Body of pancreas (tissue), 4 donors: ENCODE results near the gene MAN2A2. TPM values are rescaled to one million over a fixed set of nuclear protein-coding genes. Genes with fewer than 3 reads are reported as not detected.

Source experiments
- ATAC-seq: fragments of 150-250 bp; one replicate; pipeline ENCODE4 v1.9.1; 2016
- DNase-seq, 4 donors: peaks; one replicate each; pipeline ENCODE4 v3.0.0-alpha.2; 2019
- H3K27ac ChIP-seq, 4 donors: fragments of 200-600 bp; sonication (generic); 1 replicate in 3 of 4; 2 replicates in 1 of 4; pipeline versions ENCODE4 v1.5.1 to v1.6.1; 2016 to 2019; ENCODE audit warnings: mild to moderate bottlenecking in 1 of 4, mixed read lengths in 1 of 4, moderate library complexity in 1 of 4
- H3K27me3 ChIP-seq, 2 donors: fragments of 200-600 bp; sonication (generic); one replicate each; pipeline ENCODE4 v1.6.0; 2016; ENCODE audit warnings: mild to moderate bottlenecking in 1 of 2
- H3K36me3 ChIP-seq, 2 donors: fragments of 200-600 bp; sonication (generic); replicated peaks in 1 of 2; 2 replicates each; pipeline ENCODE4 v1.5.1; 2016; ENCODE audit warnings: low read depth in 2 of 2; ENCODE audit not compliant: insufficient read depth in 1 of 2
- H3K4me1 ChIP-seq: fragments of 200-600 bp; sonication (generic); one replicate; pipeline ENCODE4 v1.6.0; 2016
- H3K4me3 ChIP-seq, 2 donors: fragments of 200-600 bp; sonication (generic); 1 replicate in 1 of 2; 2 replicates in 1 of 2; pipeline ENCODE4 v1.5.1; 2016 to 2019
- H3K9me3 ChIP-seq, 3 donors: fragments of 200-600 bp; sonication (generic); 1 replicate in 2 of 3; 2 replicates in 1 of 3; pipeline ENCODE4 v1.5.1; 2016
- POLR2A ChIP-seq, 3 donors: fragments of 450-650 bp; IDR thresholded peaks; one replicate each; pipeline ENCODE4 v1.6.1; 2016; ENCODE audit warnings: antibody characterized with exemption in 3 of 3, mild to moderate bottlenecking in 2 of 3
- WGBS, 2 donors: methylation state at CpG; one replicate each; pipeline ENCODE4 v1.1.5; 2017; 5-methylcytosine and 5-hydroxymethylcytosine counted together
- intact Hi-C: fragments of 100-400 bp; cut with DNase I; formaldehyde crosslinking; loops from one replicate; pipeline ENCODE4 v1.15.1; 2023
- total RNA-seq, 2 donors: library from RNA; depleted of rRNA; stranded (reverse); fragments of >200 nt; gene quantifications; one replicate each; pipeline ENCODE4 v1.1.0, GENCODE V29; 2016
- TF ChIP-seq, protein P1 (sequence below), 7 experiments: fragments of 450-650 bp in 4 of 7; fragments of 200-600 bp in 3 of 7; sonication (generic) in 3 of 7; IDR thresholded peaks; one replicate each; pipeline ENCODE4 v1.5.1; 2016 to 2019; ENCODE audit warnings: antibody characterized with exemption in 7 of 7

Gene MAN2A2
- total RNA-seq, 2 donors from 2014 or later = 78.9 to 138 TPM

GRCh38 chr15:90939756-90940155 is 36.7 kb downstream of the MAN2A2 start:
- H3K4me1 ChIP-seq = peaks cover 18% of the 10 kb centered on the region
- no peaks in the 10 kb centered on the region for H3K9me3 ChIP-seq
- peaks cover 12 to 25% of the 10 kb centered on the region in 2 donors for H3K36me3 ChIP-seq
- H3K27me3 ChIP-seq = no peaks in the 10 kb centered on the region
- no peak for TF ChIP-seq POLR2A (IDR thresholded peaks at IDR 0.05)
- TF ChIP-seq, protein P1, sequence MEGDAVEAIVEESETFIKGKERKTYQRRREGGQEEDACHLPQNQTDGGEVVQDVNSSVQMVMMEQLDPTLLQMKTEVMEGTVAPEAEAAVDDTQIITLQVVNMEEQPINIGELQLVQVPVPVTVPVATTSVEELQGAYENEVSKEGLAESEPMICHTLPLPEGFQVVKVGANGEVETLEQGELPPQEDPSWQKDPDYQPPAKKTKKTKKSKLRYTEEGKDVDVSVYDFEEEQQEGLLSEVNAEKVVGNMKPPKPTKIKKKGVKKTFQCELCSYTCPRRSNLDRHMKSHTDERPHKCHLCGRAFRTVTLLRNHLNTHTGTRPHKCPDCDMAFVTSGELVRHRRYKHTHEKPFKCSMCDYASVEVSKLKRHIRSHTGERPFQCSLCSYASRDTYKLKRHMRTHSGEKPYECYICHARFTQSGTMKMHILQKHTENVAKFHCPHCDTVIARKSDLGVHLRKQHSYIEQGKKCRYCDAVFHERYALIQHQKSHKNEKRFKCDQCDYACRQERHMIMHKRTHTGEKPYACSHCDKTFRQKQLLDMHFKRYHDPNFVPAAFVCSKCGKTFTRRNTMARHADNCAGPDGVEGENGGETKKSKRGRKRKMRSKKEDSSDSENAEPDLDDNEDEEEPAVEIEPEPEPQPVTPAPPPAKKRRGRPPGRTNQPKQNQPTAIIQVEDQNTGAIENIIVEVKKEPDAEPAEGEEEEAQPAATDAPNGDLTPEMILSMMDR (IDR thresholded peaks at IDR 0.05) = no peak
- H3K27ac ChIP-seq = no peak overlapping the region
- 78 to 100% methylated on average over 3 to 7 of the region's 7 CpGs for WGBS, 2 donors
- ATAC-seq (no peak), DNase-seq (no peak)
- intact Hi-C loops = no loop called here
- no peak overlapping the region for H3K4me3 ChIP-seq

- DNase-seq = no peak
- Histone ChIP-seq H3K27me3 (no peaks in the 10 kb centered on the region), H3K36me3 (peaks cover 16 to 29% of the 10 kb centered on the region in 2 donors), H3K4me3 (no peak overlapping the region), H3K9me3 (no peaks in the 10 kb centered on the region), H3K27ac (no peak overlapping the region), H3K4me1 (peaks cover 11% of the 10 kb centered on the region)
- WGBS, 2 donors = 96% methylated on average over 4 of the region's 4 CpGs; no CpG with 5 or more reads in 1 of the 2 donors
- ATAC-seq = no peak
- TF ChIP-seq, protein P1 (IDR thresholded peaks at IDR 0.05) = no peak
- no peak for TF ChIP-seq POLR2A (IDR thresholded peaks at IDR 0.05)
- intact Hi-C loops = no loop called here
Observed at GRCh38 chr15:90941038-90941437, 37.9 kb downstream of the MAN2A2 start.

DNA sequence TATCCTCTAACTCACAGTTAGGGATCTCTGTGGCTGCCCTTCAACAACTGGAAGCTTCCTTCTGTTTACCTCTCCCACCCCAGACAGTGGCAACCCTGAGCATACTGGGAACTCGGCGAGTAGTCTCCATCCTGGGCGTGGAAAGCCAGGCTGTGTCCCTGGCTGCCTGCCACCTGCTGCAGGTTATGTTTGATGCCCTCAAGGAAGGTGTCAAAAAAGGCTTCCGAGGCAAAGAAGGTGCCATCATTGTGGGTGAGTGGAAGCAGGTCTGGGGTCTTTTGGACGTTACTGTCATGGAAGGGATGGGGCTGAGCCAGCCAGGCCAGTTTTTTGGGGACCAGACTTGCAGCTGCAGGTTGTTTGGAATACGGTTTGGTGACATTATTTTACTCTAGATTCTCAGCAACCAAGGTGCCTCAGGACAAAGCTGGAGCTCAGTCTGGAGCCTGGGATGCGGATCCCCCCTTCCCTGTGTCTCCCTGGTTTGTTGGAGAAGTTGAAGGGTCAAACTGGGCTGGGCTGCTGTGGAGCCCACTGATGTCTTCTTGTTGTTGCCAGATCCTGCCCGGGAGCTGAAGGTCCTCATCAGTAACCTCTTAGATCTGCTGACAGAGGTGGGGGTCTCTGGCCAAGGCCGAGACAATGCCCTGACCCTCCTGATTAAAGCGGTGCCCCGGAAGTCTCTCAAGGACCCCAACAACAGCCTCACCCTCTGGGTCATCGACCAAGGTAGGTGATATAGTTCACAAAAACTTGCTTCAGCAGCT is 39.4 kb downstream of the MAN2A2 start:
- Histone ChIP-seq H3K4me3 (no peak overlapping the region), H3K4me1 (no peaks in the 10 kb centered on the region), H3K9me3 (no peaks in the 10 kb centered on the region), H3K27me3 (no peaks in the 10 kb centered on the region), H3K36me3 (peaks cover 25 to 36% of the 10 kb centered on the region in 2 donors), H3K27ac (no peak overlapping the region)
- no peak for ATAC-seq
- TF ChIP-seq POLR2A (IDR thresholded peaks at IDR 0.05) = no peak
- TF ChIP-seq, protein P1 (IDR thresholded peaks at IDR 0.05) = no peak
- 83 to 92% methylated on average over 10 to 12 of the region's 12 CpGs for WGBS, 2 donors
- no peak for DNase-seq
- intact Hi-C loops = no loop called here

GRCh38 chr15:90945091-90945490 is 42.0 kb downstream of the MAN2A2 start:
- Histone ChIP-seq H3K27me3 (no peaks in the 10 kb centered on the region), H3K9me3 (no peaks in the 10 kb centered on the region), H3K27ac (no peak overlapping the region), H3K4me3 (no peak overlapping the region), H3K4me1 (no peaks in the 10 kb centered on the region), H3K36me3 (peaks cover 18 to 43% of the 10 kb centered on the region in 2 donors)
- DNase-seq (no peak), ATAC-seq (no peak)
- intact Hi-C loops = no loop called here
- 86 to 96% methylated on average over 7 of the region's 7 CpGs for WGBS, 2 donors
- no peak for TF ChIP-seq POLR2A (IDR thresholded peaks at IDR 0.05)
- TF ChIP-seq, protein P1 (IDR thresholded peaks at IDR 0.05) = no peak

DNA sequence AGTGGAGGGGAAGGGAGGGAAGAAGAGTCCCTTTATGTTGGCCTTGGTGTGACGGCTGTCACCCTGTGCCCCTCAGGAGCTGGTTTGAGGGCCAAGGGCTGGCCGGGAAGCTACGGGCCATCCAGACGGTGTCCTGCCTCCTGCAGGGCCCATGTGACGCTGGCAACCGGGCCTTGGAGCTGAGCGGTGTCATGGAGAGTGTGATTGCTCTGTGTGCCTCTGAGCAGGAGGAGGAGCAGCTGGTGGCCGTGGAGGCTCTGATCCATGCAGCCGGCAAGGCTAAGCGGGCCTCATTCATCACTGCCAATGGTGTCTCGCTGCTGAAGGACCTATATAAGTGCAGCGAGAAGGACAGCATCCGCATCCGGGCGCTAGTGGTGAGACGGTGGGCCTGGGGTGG is 43.4 kb downstream of the MAN2A2 start:
- Histone ChIP-seq H3K9me3 (no peaks in the 10 kb centered on the region), H3K4me3 (no peak overlapping the region), H3K27me3 (no peaks in the 10 kb centered on the region), H3K36me3 (peaks cover 17 to 38% of the 10 kb centered on the region in 2 donors), H3K4me1 (no peaks in the 10 kb centered on the region), H3K27ac (no peak overlapping the region)
- TF ChIP-seq POLR2A (IDR thresholded peaks at IDR 0.05) = no peak
- TF ChIP-seq, protein P1 (IDR thresholded peaks at IDR 0.05) = no peak
- ATAC-seq = no peak
- intact Hi-C loops = no loop called here
- DNase-seq = no peak
- 93 to 96% methylated on average over 8 to 16 of the region's 16 CpGs for WGBS, 2 donors
